Prostate gland (tissue), 2 donors: Measurements from ENCODE around the gene GAN.

Experiments
- CTCF ChIP-seq, 4 experiments: fragments of 200-600 bp in 2 of 4; fragments of 450-650 bp in 2 of 4; sonication (generic) in 2 of 4; IDR thresholded peaks; 1 replicate in 3 of 4; 2 replicates in 1 of 4; pipeline ENCODE4 v1.5.1; 2016 to 2019; ENCODE audit warnings: antibody characterized with exemption in 4 of 4, mild to moderate bottlenecking in 2 of 4, moderate library complexity in 2 of 4
- POLR2AphosphoS5 ChIP-seq: sonication (generic); formaldehyde crosslinking; IDR thresholded peaks from one replicate; pipeline ENCODE4 v1.6.1; 2017; ENCODE audit warnings: antibody characterized with exemption

DNA sequence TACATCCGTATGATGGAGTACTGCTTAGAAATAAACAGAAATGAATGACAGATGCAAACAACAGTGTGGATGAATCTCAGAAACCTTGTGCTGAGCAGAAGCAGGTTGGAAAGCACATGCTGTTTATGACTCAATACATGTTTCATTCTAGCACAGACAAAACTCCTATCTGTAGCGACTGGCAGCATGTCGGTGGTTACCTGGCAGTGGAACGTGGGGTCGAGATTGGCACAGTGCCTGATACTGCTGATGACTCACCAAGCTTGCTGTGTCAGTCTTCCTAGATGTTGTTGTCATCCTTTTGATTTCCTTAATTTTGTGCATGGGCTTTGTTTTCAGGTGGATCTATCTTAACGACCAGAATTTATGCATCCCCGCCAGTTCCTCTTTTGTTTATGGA lies 62.1 kb downstream of the GAN start:
- TF ChIP-seq CTCF (IDR thresholded peaks at IDR 0.05), result no peak
- TF ChIP-seq POLR2AphosphoS5, result no peak
